Esophagus muscularis mucosa (tissue), 4 donors: ENCODE data around the gene PLEKHH2. TPM values are rescaled to one million over a fixed set of nuclear protein-coding genes. Genes with fewer than 3 reads are reported as not detected.
"Not testable (repeated sequence)": the region's sequence is repeated elsewhere in the genome, so short reads cannot be mapped to it uniquely, and the experiment has no call there.

Source experiments
- DNase-seq: peaks from one replicate; pipeline ENCODE4 v3.0.0-alpha.2; 2017; ENCODE audit errors: extremely low spot score
- H3K27ac ChIP-seq, 4 donors: fragments of 200-600 bp; sonication (generic); replicated peaks in 1 of 4; 1 replicate in 3 of 4; 2 replicates in 1 of 4; pipeline ENCODE4 v1.5.1; 2016 to 2019; ENCODE audit warnings: mild to moderate bottlenecking in 1 of 4
- H3K27me3 ChIP-seq, 4 donors: fragments of 200-600 bp; sonication (generic); one replicate each; pipeline versions ENCODE4 v1.5.1 to v1.6.0; 2016 to 2019
- H3K36me3 ChIP-seq, 4 donors: fragments of 200-600 bp; sonication (generic); one replicate each; pipeline ENCODE4 v1.5.1; 2016 to 2019
- H3K4me1 ChIP-seq, 4 donors: fragments of 200-600 bp; sonication (generic); one replicate each; pipeline ENCODE4 v1.5.1; 2016 to 2019
- H3K4me3 ChIP-seq, 4 donors: fragments of 200-600 bp; sonication (generic); 1 replicate in 2 of 4; 2 replicates in 2 of 4; pipeline ENCODE4 v1.5.1; 2016 to 2019; ENCODE audit warnings: mild to moderate bottlenecking in 4 of 4, moderate library complexity in 1 of 4
- H3K9me3 ChIP-seq, 4 donors: fragments of 200-600 bp; sonication (generic); 1 replicate in 3 of 4; 2 replicates in 1 of 4; pipeline ENCODE4 v1.5.1; 2016 to 2019
- EP300 ChIP-seq: sonication (generic); formaldehyde crosslinking; IDR thresholded peaks from one replicate; pipeline ENCODE4 v1.6.1; 2017; ENCODE audit warnings: antibody characterized with exemption
- POLR2A ChIP-seq: fragments of 450-650 bp; IDR thresholded peaks from one replicate; pipeline ENCODE4 v1.6.1; 2017; ENCODE audit warnings: antibody characterized with exemption, moderate library complexity, mild to moderate bottlenecking, low read depth
- POLR2AphosphoS5 ChIP-seq, 2 donors: sonication (generic); formaldehyde crosslinking; IDR thresholded peaks; one replicate each; pipeline ENCODE4 v1.6.1; 2017; ENCODE audit warnings: antibody characterized with exemption in 2 of 2
- WGBS: methylation state at CpG from one replicate; pipeline ENCODE4 v1.1.5; 2018; 5-methylcytosine and 5-hydroxymethylcytosine counted together
- intact Hi-C: fragments of 100-400 bp; cut with DNase I; formaldehyde crosslinking; loops from one replicate; pipeline ENCODE4 v1.15.1; 2023
- total RNA-seq, 4 donors: library from RNA; depleted of rRNA; stranded (reverse); fragments of >200 nt; gene quantifications; one replicate each; pipeline versions ENCODE4 v1.1.0 to v1.2.1, GENCODE V29; 2016
- TF ChIP-seq, protein P1 (sequence below), 3 experiments: fragments of 200-600 bp in 2 of 3; fragments of 450-650 bp in 1 of 3; sonication (generic) in 2 of 3; IDR thresholded peaks; one replicate each; pipeline ENCODE4 v1.5.1; 2017 to 2019; ENCODE audit warnings: antibody characterized with exemption in 3 of 3, mild to moderate bottlenecking in 2 of 3, moderate library complexity in 1 of 3

PLEKHH2 gene
- total RNA-seq, 4 donors from 2014 or later = 20.3 to 32.4 (median 25.1) TPM

DNA sequence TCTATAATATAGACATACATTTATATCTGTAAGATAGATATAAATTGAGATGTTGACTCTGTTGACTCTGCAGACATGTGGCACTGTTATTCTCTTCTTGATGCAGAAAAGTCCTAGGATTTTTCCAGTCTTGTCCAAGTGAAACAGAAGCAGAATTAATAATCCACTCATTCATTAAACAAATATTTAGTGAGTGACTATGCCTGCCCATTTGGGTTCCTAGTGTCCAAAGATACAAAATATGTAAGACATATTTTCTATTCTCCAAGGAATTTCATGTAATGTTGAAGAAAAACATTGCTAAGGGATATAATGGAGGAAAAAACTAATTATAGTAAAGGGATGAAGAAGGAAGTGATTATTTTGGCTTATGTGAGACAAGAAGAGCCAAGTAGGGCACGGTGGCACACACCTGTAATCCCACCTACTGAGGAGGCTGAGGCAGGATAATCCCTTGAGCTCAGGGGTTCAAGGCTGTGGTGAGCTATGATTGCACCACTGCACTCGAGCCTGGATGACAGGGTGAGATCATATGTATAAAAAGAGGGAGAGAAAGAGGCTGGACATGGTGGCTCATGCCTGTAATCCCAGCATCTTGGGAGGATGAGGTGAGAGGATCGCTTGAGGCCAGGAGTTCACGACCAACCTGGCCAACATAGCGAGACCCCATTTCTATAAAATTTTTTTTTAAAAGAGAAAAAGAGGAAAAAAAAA lies 19.9 kb upstream of the PLEKHH2 start:
- Histone ChIP-seq H3K27me3 (no peaks in the 10 kb centered on the region), H3K4me3 (no peak overlapping the region), H3K27ac (no peak overlapping the region), H3K4me1 (peaks cover 0 to 6% (median 2%) of the 10 kb centered on the region in 4 donors), H3K36me3 (no peaks in the 10 kb centered on the region), H3K9me3 (no peaks in the 10 kb centered on the region)
- intact Hi-C loops = loop anchor here (10.0 kb wide), 1 partner anchor 58 kb away; the partner anchor contains the start of gene C1GALT1C1L
- TF ChIP-seq POLR2A (no peak), EP300 (no peak), POLR2AphosphoS5 (IDR thresholded peaks at IDR 0.05) (no peak)
- WGBS = 89% methylated on average over 5 of the region's 5 CpGs
- no peak for DNase-seq

DNA sequence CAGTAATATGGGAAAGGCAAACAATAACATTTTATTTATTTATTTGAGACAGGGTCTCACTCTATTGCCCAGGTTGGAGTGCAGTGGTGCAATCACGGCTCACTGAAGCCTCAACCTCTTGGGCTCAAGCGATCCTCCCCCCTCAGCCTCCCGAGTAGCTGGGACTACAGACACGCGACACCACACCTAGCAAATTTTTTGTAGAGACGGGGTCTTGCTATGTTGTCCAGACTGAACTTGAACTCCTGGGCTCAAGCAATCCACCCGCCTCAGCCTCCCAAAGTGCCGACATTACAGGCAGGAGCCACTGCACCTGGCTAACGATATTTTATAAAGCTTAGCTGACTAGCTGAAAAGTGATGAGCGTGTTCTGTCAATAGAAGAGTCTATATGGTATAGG lies 17.5 kb upstream of the PLEKHH2 start:
- H3K4me3 ChIP-seq = no peak overlapping the region
- no peaks in the 10 kb centered on the region for H3K9me3 ChIP-seq
- H3K4me1 ChIP-seq = peaks cover 0 to 6% (median 3%) of the 10 kb centered on the region in 4 donors
- H3K27me3 ChIP-seq = no peaks in the 10 kb centered on the region
- 93% methylated on average over 9 of the region's 10 CpGs for WGBS
- DNase-seq = no peak
- TF ChIP-seq POLR2AphosphoS5 (IDR thresholded peaks at IDR 0.05) (no peak), EP300 (no peak), POLR2A (no peak)
- TF ChIP-seq, protein P1, sequence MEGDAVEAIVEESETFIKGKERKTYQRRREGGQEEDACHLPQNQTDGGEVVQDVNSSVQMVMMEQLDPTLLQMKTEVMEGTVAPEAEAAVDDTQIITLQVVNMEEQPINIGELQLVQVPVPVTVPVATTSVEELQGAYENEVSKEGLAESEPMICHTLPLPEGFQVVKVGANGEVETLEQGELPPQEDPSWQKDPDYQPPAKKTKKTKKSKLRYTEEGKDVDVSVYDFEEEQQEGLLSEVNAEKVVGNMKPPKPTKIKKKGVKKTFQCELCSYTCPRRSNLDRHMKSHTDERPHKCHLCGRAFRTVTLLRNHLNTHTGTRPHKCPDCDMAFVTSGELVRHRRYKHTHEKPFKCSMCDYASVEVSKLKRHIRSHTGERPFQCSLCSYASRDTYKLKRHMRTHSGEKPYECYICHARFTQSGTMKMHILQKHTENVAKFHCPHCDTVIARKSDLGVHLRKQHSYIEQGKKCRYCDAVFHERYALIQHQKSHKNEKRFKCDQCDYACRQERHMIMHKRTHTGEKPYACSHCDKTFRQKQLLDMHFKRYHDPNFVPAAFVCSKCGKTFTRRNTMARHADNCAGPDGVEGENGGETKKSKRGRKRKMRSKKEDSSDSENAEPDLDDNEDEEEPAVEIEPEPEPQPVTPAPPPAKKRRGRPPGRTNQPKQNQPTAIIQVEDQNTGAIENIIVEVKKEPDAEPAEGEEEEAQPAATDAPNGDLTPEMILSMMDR (IDR thresholded peaks at IDR 0.05) = no peak
- intact Hi-C loops = loop anchor here (10.0 kb wide), 1 partner anchor 55 kb away; the partner anchor contains the start of gene C1GALT1C1L
- no peak overlapping the region for H3K27ac ChIP-seq
- H3K36me3 ChIP-seq = no peaks in the 10 kb centered on the region

DNA sequence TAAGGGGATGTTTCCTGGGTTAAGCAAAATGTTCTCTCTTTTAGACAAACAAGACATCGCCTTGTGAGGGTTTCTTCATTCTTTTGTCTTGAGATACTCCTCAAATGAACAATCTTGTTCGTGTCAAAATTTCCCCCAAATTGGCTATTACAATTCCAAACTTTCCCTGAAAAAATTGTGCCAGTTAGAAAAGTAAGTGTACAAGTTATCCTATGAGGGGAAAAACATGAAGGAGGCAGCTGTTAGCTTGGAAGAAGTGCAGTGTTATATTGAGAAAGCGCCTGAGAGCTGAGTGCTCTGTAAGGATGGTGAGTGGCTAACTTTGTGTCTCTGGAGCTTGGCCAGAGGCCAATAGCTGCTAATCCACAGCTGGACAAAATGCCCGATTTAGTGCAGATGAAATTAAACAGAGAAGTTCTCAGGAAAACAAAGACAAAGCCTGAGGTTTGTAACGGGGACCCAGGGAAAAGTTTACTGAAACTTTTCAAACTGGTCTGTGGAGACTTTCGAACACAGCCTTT lies 14.1 kb upstream of the PLEKHH2 start:
- peak overlapping the region in 2 of 4 donors; percentile 15 to 23 for H3K27ac ChIP-seq
- H3K4me1 ChIP-seq = peaks cover 0 to 6% (median 3%) of the 10 kb centered on the region in 4 donors
- no peaks in the 10 kb centered on the region for H3K9me3 ChIP-seq
- no peak for TF ChIP-seq POLR2AphosphoS5 (IDR thresholded peaks at IDR 0.05)
- no peak for TF ChIP-seq POLR2A
- no peak for TF ChIP-seq EP300
- WGBS = 42% methylated on average over 6 of the region's 6 CpGs
- intact Hi-C loops = no loop called here
- H3K4me3 ChIP-seq = no peak overlapping the region
- DNase-seq = no peak
- no peaks in the 10 kb centered on the region for H3K36me3 ChIP-seq
- H3K27me3 ChIP-seq = no peaks in the 10 kb centered on the region

DNA sequence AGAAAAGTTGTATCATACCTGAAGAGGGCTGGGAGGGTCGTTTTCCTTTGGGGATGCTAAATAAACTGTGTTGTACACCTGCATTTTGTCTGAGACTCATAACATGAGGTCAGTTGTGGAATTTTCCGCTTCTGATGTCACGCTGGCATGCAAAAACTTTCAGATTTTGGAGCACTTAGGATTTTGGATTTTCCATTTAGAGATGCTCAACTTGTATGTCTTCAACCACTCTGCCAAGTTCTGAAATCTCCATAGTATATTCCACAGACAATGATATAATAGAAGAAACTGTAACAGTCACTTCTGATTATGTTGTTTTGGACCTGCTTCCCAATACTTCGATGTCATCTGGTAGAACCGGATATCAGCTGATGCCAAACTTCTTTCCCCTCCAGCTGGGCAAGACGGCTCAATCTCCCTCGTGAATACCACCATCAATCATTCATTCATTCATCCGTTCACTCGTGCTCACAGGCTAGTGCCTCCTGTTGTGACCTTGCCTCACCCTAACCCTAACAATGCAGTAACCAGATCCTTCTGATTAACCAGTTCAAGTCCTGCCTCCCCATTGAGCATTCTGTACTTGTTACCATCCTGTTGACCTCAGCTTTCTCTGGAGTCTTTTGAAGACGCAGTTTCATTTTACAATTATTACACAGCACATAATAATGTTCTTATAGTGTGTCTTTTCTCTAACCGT lies 5.3 kb upstream of the PLEKHH2 start:
- no peak for DNase-seq
- intact Hi-C loops = no loop called here

DNA sequence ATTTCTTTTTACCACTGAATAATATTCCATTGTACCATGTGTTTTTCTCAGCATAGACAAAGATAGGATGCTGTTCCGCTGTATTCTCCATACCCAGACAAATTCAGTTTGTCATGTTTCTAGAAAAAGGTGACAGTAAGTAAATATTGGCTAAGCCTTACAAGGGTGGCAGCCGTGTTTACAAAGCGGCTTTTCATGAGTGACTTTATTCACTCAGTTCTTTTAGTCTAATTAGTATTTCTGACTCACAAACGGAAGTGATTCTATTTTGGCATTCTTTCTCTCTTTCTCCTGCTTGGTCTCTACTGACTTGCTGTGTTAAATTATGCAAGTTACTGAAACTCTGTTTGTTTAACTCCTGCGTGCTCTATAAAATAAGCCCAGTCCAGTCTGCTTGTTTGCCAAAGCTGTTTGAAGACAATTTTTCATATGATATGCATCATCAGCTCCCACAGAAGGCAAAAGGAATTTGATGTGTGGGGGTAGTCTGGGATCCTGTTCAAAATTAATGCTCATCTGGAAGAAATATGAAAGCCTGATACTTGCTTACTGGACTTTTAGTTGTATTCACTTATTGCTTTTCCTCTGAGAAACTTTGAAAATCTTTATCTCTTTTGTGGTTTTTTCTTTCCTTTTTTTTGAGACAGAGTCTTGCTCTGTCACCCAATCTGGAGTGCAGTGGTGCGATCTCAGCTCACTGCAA lies 2.3 kb upstream of the PLEKHH2 start:
- intact Hi-C loops = no loop called here
- Histone ChIP-seq H3K36me3 (no peaks in the 10 kb centered on the region), H3K4me1 (peaks cover 5 to 17% (median 15%) of the 10 kb centered on the region in 4 donors), H3K9me3 (peaks cover 0 to 4% (median 0%) of the 10 kb centered on the region in 4 donors), H3K27me3 (no peaks in the 10 kb centered on the region), H3K4me3 (peak overlapping the region in 1 of 4 donors; percentile 22), H3K27ac (peak overlapping the region in 1 of 4 donors; percentile 34)
- DNase-seq = no peak
- no peak for TF ChIP-seq POLR2AphosphoS5 (IDR thresholded peaks at IDR 0.05)
- TF ChIP-seq, protein P1 (IDR thresholded peaks at IDR 0.05) = no peak
- no peak for TF ChIP-seq POLR2A
- TF ChIP-seq EP300 = no peak
- WGBS = 28% methylated on average over 6 of the region's 6 CpGs

More for the DNA sequence above, 5.3 kb upstream of the PLEKHH2 start:
- Histone ChIP-seq H3K4me3 (no peak overlapping the region), H3K27me3 (no peaks in the 10 kb centered on the region), H3K27ac (no peak overlapping the region), H3K9me3 (no peaks in the 10 kb centered on the region), H3K36me3 (no peaks in the 10 kb centered on the region), H3K4me1 (peaks cover 2 to 14% (median 13%) of the 10 kb centered on the region in 4 donors)
- 67% methylated on average over 11 of the region's 11 CpGs for WGBS
- TF ChIP-seq POLR2AphosphoS5 (IDR thresholded peaks at IDR 0.05) (no peak), POLR2A (no peak), EP300 (no peak)
- TF ChIP-seq, protein P1 (IDR thresholded peaks at IDR 0.05) = no peak

DNA sequence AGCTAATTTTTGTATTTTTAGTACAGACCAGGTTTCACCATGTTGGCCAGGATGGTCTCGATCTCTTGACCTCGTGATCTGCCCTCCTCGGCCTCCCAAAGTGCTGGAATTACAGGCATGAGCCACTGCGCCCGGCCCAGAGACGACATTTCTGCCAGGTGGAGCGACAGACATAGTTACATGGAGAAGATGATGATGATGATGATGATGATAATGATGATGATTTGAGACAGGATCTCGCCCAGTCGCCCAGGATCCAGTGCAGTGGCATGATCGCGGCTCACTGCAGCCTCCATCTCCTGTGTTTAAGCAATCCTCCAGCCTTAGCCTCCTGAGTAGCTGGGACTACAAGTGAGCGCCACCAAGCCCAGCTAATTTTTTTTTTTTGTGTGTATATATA lies 907 bp upstream of the PLEKHH2 start:
- intact Hi-C loops = not testable (repeated sequence)

More for the DNA sequence above, 907 bp upstream of the PLEKHH2 start:
- 96% methylated on average over 12 of the region's 12 CpGs for WGBS
- not testable (repeated sequence) for H3K36me3 ChIP-seq, H3K27me3 ChIP-seq, H3K4me3 ChIP-seq, H3K9me3 ChIP-seq, H3K27ac ChIP-seq, DNase-seq
- peaks cover 5 to 17% (median 15%) of the 10 kb centered on the region in 4 donors for H3K4me1 ChIP-seq
